ENCODE data around the gene FLNB. TPM values are rescaled to one million over a fixed set of nuclear protein-coding genes. Genes with fewer than 3 reads are reported as not detected.

The FLNB gene
- polyA plus RNA-seq, 3 donors: 0.47 to 4.0 (median 2.1) TPM

- Mint-ChIP-seq H3K27ac (no peak overlapping the region), H3K27me3 (ENCODE audit: low read depth in 3 of 3) (peaks cover 0 to 1% (median 0%) of the 10 kb centered on the region in 3 donors), H3K4me1 (peaks cover 35% of the 10 kb centered on the region), H3K36me3 (peaks cover 0 to 5% of the 10 kb centered on the region in 2 donors), H3K9me3 (no peaks in the 10 kb centered on the region), H3K4me3 (no peak overlapping the region)
- no peak for TF ChIP-seq CTCF (IDR thresholded peaks at IDR 0.05)
- no peak for DNase-seq
- Histone ChIP-seq H3K27ac (ENCODE audit: low read depth in 1 of 2, low read length in 2 of 2) (no peak overlapping the region), H4K20me1 (ENCODE audit: insufficient read depth, low read length) (no peaks in the 10 kb centered on the region), H3K4me1 (ENCODE audit: control insufficient read depth in 1 of 2, insufficient read depth in 2 of 2, low read length in 2 of 2) (peaks cover 17 to 25% of the 10 kb centered on the region in 2 donors), H2AFZ (ENCODE audit: insufficient read depth, low read depth, low read length, poor library complexity, severe bottlenecking) (no peak overlapping the region), H3K27me3 (ENCODE audit: control insufficient read depth in 2 of 2, insufficient read depth in 2 of 2, low read length in 2 of 2) (no peaks in the 10 kb centered on the region), H3K9me3 (replicated peaks in 1 of 2; ENCODE audit: control insufficient read depth in 1 of 2, insufficient read depth in 1 of 2, low read length in 2 of 2) (no peaks in the 10 kb centered on the region), H3K4me2 (replicated peaks; ENCODE audit: extremely low read depth, low read length, poor library complexity, severe bottlenecking) (no peak overlapping the region), H3K9ac (ENCODE audit: insufficient read depth, low read length, poor library complexity, severe bottlenecking) (no peak overlapping the region), H3K36me3 (replicated peaks in 1 of 2; ENCODE audit: control insufficient read depth in 1 of 2, insufficient read depth in 2 of 2, low read length in 2 of 2) (no peaks in the 10 kb centered on the region), H3K4me3 (replicated peaks in 1 of 3; ENCODE audit: low read depth in 2 of 3, low read length in 3 of 3) (no peak overlapping the region), H3K79me2 (ENCODE audit: insufficient read depth, low read length) (peaks cover 53% of the 10 kb centered on the region)
- intact Hi-C loops (cut with micrococcal nuclease): no loop called here
- 0% methylated on average over 1 of the region's 2 CpGs for WGBS (ENCODE audit: insufficient coverage)
Measured at GRCh38 chr3:58041826-58042324, 33.7 kb downstream of the FLNB start.

- Mint-ChIP-seq H3K4me1 (peaks cover 40% of the 10 kb centered on the region), H3K4me3 (no peak overlapping the region)
- intact Hi-C loops (cut with micrococcal nuclease): no loop called here
Measured at GRCh38 chr3:58042947-58043707, 34.9 kb downstream of the FLNB start.

More at GRCh38 chr3:58042947-58043707, 34.9 kb downstream of the FLNB start:
- Histone ChIP-seq H3K79me2 (ENCODE audit: insufficient read depth, low read length) (peaks cover 58% of the 10 kb centered on the region), H2AFZ (ENCODE audit: insufficient read depth, low read depth, low read length, poor library complexity, severe bottlenecking) (no peak overlapping the region), H3K9me3 (replicated peaks in 1 of 2; ENCODE audit: control insufficient read depth in 1 of 2, insufficient read depth in 1 of 2, low read length in 2 of 2) (no peaks in the 10 kb centered on the region), H3K27ac (ENCODE audit: low read depth in 1 of 2, low read length in 2 of 2) (no peak overlapping the region), H3K4me2 (replicated peaks; ENCODE audit: extremely low read depth, low read length, poor library complexity, severe bottlenecking) (no peak overlapping the region), H3K36me3 (replicated peaks in 1 of 2; ENCODE audit: control insufficient read depth in 1 of 2, insufficient read depth in 2 of 2, low read length in 2 of 2) (no peaks in the 10 kb centered on the region), H4K20me1 (ENCODE audit: insufficient read depth, low read length) (no peaks in the 10 kb centered on the region), H3K4me1 (ENCODE audit: control insufficient read depth in 1 of 2, insufficient read depth in 2 of 2, low read length in 2 of 2) (peaks cover 17 to 25% of the 10 kb centered on the region in 2 donors), H3K4me3 (replicated peaks in 1 of 3; ENCODE audit: low read depth in 2 of 3, low read length in 3 of 3) (no peak overlapping the region), H3K9ac (ENCODE audit: insufficient read depth, low read length, poor library complexity, severe bottlenecking) (no peak overlapping the region), H3K27me3 (ENCODE audit: control insufficient read depth in 2 of 2, insufficient read depth in 2 of 2, low read length in 2 of 2) (no peaks in the 10 kb centered on the region)
- peaks cover 0 to 1% (median 0%) of the 10 kb centered on the region in 3 donors for H3K27me3 Mint-ChIP-seq (ENCODE audit: low read depth in 3 of 3)
- TF ChIP-seq CTCF (IDR thresholded peaks at IDR 0.05): no peak
- 100% methylated on average over 1 of the region's 6 CpGs for WGBS (ENCODE audit: insufficient coverage)
- H3K36me3 Mint-ChIP-seq: no peaks in the 10 kb centered on the region
- peaks cover 0 to 2% (median 0%) of the 10 kb centered on the region in 7 donors for H3K9me3 Mint-ChIP-seq
- DNase-seq: no peak
- H3K27ac Mint-ChIP-seq: no peak overlapping the region
